Measurements from ENCODE around the gene PSPC1. TPM values are rescaled to one million over a fixed set of nuclear protein-coding genes. Genes with fewer than 3 reads are reported as not detected.
"Not testable (repeated sequence)": the region's sequence is repeated elsewhere in the genome, so short reads cannot be mapped to it uniquely, and the experiment has no call there.

Gene PSPC1
- total RNA-seq, 1 donor from 2014 or later = 42.3 TPM

- no peak overlapping the region for H3K4me3 ChIP-seq (ENCODE audit: low read depth, low read length)
Measured at GRCh38 chr13:19737844-19738557, 44.7 kb downstream of the PSPC1 start.

GRCh38 chr13:19726611-19727010, 56.1 kb downstream of the PSPC1 start:
- no peak overlapping the region for H3K4me3 ChIP-seq (ENCODE audit: low read depth, low read length)
- H3K27me3 ChIP-seq (ENCODE audit: control insufficient read depth, insufficient read depth, low read length) = no peaks in the 10 kb centered on the region
- no peaks in the 10 kb centered on the region for H3K36me3 ChIP-seq (ENCODE audit: control insufficient read depth, insufficient read depth, low read length)
- no peak for DNase-seq (ENCODE audit: low read depth)
- no peak for TF ChIP-seq CTCF (IDR thresholded peaks at IDR 0.05; ENCODE audit: insufficient read depth, low read length, poor library complexity, severe bottlenecking)

More at GRCh38 chr13:19737844-19738557, 44.7 kb downstream of the PSPC1 start:
- H3K27me3 ChIP-seq (ENCODE audit: control insufficient read depth, insufficient read depth, low read length) = no peaks in the 10 kb centered on the region
- DNase-seq (ENCODE audit: low read depth) = no peak
- TF ChIP-seq CTCF (IDR thresholded peaks at IDR 0.05; ENCODE audit: insufficient read depth, low read length, poor library complexity, severe bottlenecking) = no peak
- no peaks in the 10 kb centered on the region for H3K36me3 ChIP-seq (ENCODE audit: control insufficient read depth, insufficient read depth, low read length)

DNA sequence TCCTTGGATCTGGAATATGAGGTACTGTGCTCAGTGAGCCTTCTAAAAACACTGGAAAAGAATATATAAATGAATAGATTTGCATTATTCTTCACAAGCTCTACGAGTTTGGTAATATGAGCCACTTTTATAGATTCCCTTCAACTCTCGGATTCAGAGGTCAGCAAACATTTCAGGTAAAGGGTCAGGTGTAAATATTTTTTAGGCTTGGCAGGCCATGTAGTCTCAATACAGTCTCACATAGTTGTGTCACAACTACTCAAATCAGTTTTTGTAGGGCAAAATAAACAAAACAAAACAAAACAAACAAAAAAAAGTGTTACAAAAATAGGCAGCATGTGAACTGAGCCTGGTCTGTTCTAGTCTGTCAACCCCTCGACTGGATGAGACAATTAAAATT, 57.4 kb downstream of the PSPC1 start:
- Histone ChIP-seq H3K36me3 (ENCODE audit: control insufficient read depth, insufficient read depth, low read length) (no peaks in the 10 kb centered on the region), H3K4me3 (ENCODE audit: low read depth, low read length) (no peak overlapping the region), H3K27me3 (ENCODE audit: control insufficient read depth, insufficient read depth, low read length) (no peaks in the 10 kb centered on the region)
- no peak for DNase-seq (ENCODE audit: low read depth)
- TF ChIP-seq CTCF (IDR thresholded peaks at IDR 0.05; ENCODE audit: insufficient read depth, low read length, poor library complexity, severe bottlenecking) = no peak

DNA sequence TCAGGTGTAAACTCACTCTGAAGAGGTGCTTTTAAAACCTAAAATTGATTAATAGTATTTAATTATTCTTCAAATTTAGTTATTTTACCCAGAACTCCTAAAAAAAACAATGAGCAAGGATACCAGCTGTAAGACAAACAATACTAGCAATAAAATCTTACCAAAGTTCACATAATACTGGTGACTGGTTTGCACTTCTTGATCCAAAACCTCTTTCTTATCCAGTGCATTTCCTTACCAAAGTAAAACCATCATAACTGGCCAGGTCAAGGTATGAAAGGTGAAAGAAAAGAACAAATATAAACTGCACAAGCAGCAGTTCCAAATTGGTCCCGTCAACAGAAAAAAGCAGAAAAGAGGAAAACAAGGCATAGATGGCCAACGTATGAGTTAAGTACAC, 62.7 kb downstream of the PSPC1 start:
- Histone ChIP-seq H3K27me3 (ENCODE audit: control insufficient read depth, insufficient read depth, low read length) (no peaks in the 10 kb centered on the region), H3K4me3 (ENCODE audit: low read depth, low read length) (no peak overlapping the region), H3K36me3 (ENCODE audit: control insufficient read depth, insufficient read depth, low read length) (no peaks in the 10 kb centered on the region)
- TF ChIP-seq CTCF (IDR thresholded peaks at IDR 0.05; ENCODE audit: insufficient read depth, low read length, poor library complexity, severe bottlenecking) = no peak
- no peak for DNase-seq (ENCODE audit: low read depth)

DNA sequence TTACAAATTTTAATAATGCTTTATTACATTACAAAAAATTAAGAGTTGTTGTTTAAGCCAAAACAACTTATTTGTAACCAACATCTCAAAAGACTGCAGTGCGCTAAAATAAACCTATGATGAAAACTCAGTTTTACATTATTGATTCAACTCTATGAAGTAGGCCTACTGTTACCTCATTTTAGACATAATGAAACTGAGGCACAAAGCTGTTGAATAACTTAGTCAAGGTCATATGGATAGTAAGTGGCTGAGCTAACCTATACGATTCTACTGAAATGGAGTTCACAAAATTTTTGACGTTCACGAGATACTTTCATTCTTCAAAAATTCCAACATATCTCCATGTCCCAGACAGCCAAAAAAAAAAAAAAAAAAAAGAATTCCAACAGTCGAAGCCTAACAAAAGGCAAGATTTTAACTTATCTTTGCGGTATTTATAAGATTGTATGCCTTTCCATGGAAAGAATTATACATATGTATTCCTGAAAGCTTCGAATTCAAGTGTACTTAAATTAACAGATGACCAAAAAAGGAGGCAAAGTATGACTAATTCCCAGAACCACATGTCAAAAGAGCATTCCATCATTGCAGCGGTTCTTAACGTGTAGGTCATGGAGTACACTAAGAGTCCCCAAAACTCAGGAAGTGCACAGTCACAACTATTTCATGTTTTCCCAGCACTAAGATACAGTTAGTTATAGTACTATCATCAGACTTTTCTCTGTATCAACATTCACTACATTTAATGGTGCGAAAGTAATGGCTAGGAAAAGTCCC, 69.4 kb downstream of the PSPC1 start:
- DNase-seq (ENCODE audit: low read depth) = peak; percentile 23
- no peak for TF ChIP-seq CTCF (IDR thresholded peaks at IDR 0.05; ENCODE audit: insufficient read depth, low read length, poor library complexity, severe bottlenecking)
- no peaks in the 10 kb centered on the region for H3K27me3 ChIP-seq (ENCODE audit: control insufficient read depth, insufficient read depth, low read length)
- no peak overlapping the region for H3K4me3 ChIP-seq (ENCODE audit: low read depth, low read length)
- H3K36me3 ChIP-seq (ENCODE audit: control insufficient read depth, insufficient read depth, low read length) = no peaks in the 10 kb centered on the region

- not testable (repeated sequence) for H3K36me3 ChIP-seq (ENCODE audit: control insufficient read depth, insufficient read depth, low read length); DNase-seq (ENCODE audit: low read depth); H3K4me3 ChIP-seq (ENCODE audit: low read depth, low read length); H3K27me3 ChIP-seq (ENCODE audit: control insufficient read depth, insufficient read depth, low read length)
Measured at GRCh38 chr13:19709782-19710181, 73.0 kb downstream of the PSPC1 start.

- not testable (repeated sequence) for DNase-seq (ENCODE audit: low read depth); H3K4me3 ChIP-seq (ENCODE audit: low read depth, low read length)
Measured at GRCh38 chr13:19709039-19709438, 73.7 kb downstream of the PSPC1 start.

DNA sequence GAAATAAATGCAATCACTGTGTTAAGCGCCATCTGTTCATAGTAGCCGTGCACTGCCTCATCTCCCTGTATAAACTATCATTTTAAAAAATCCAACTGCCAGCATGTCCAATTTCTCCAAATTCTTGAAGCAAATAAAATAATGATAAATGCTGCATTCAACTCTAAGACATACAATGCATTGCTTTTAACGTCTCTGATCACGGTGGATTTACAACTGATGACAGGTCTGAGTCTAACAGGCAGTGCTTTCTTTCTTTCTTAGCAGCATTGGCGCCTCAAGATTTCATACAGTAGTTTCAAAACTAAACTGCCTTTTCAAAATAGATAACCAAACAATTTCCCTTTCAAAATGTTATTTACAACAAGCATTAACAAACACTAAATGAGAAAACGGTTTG, 78.5 kb downstream of the PSPC1 start:
- H3K27me3 ChIP-seq (ENCODE audit: control insufficient read depth, insufficient read depth, low read length); H3K36me3 ChIP-seq (ENCODE audit: control insufficient read depth, insufficient read depth, low read length); H3K4me3 ChIP-seq (ENCODE audit: low read depth, low read length); DNase-seq (ENCODE audit: low read depth): not testable (repeated sequence)

More at GRCh38 chr13:19709039-19709438, 73.7 kb downstream of the PSPC1 start:
- H3K36me3 ChIP-seq (ENCODE audit: control insufficient read depth, insufficient read depth, low read length); H3K27me3 ChIP-seq (ENCODE audit: control insufficient read depth, insufficient read depth, low read length): not testable (repeated sequence)

GRCh38 chr13:19701619-19702018, 81.1 kb downstream of the PSPC1 start:
- H3K36me3 ChIP-seq (ENCODE audit: control insufficient read depth, insufficient read depth, low read length); H3K4me3 ChIP-seq (ENCODE audit: low read depth, low read length); H3K27me3 ChIP-seq (ENCODE audit: control insufficient read depth, insufficient read depth, low read length); DNase-seq (ENCODE audit: low read depth): not testable (repeated sequence)

All from kidney epithelial cell (primary cell).